Measurements from ENCODE around the gene PTCD3. TPM values are rescaled to one million over a fixed set of nuclear protein-coding genes. Genes with fewer than 3 reads are reported as not detected.
A peak's percentile ranks its signal among the peaks of the same experiment; 100 is the strongest.

PTCD3 gene
- total and polyA plus RNA-seq, 3 donors from 2014 or later: 120 to 213 (median 167) TPM

- Histone ChIP-seq H3K9me3 (no peaks in the 10 kb centered on the region), H3K36me3 (ENCODE audit: low read depth, missing control alignments) (peaks cover 5% of the 10 kb centered on the region), H3K27me3 (no peaks in the 10 kb centered on the region), H3K4me3 (no peak overlapping the region), H3K27ac (peak overlapping the region in 1 of 2 donors; percentile 5), H3K4me1 (peaks cover 6% of the 10 kb centered on the region)
- no peak for DNase-seq
- intact Hi-C loops (cut with DNase I; ENCODE audit: low total_unique reads): no loop called here
- 42 to 46% methylated on average over 5 of the region's 5 CpGs for WGBS, 2 donors
- TF ChIP-seq POLR2A (IDR thresholded peaks at IDR 0.05) (no peak), CTCF (IDR thresholded peaks at IDR 0.05) (no peak)
Observed at GRCh38 chr2:86065512-86065911, 40.5 kb upstream of the PTCD3 start.

GRCh38 chr2:86066007-86066578, 39.9 kb upstream of the PTCD3 start:
- H3K27me3 ChIP-seq: no peaks in the 10 kb centered on the region
- H3K4me1 ChIP-seq: peaks cover 6% of the 10 kb centered on the region
- intact Hi-C loops (cut with DNase I; ENCODE audit: low total_unique reads): no loop called here
- no peak for DNase-seq
- peak overlapping the region in 1 of 2 donors; percentile 5 for H3K27ac ChIP-seq
- TF ChIP-seq POLR2A (IDR thresholded peaks at IDR 0.05) (no peak), CTCF (IDR thresholded peaks at IDR 0.05) (no peak)
- no peaks in the 10 kb centered on the region for H3K9me3 ChIP-seq
- H3K36me3 ChIP-seq (ENCODE audit: low read depth, missing control alignments): peaks cover 5% of the 10 kb centered on the region
- 94% methylated on average over 7 of the region's 7 CpGs for WGBS, 2 donors
- no peak overlapping the region for H3K4me3 ChIP-seq

DNA sequence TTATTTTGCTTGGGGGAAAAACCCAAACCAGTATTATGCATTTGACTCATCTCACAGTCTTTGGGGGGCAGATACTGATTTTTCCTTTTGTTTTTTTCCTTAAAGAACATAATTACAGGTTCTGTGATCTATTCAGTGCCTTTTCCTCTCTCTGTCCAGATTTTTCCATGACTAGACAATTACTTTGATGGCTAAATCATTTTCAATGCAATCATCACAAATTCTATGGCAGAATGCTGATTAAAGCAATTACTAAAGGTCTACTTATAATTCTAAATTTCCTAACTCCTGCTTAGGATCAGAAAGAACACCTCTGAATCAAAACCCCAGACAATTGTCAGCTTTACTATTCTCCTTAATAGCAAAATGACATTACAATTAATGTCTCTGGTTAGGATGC, 39.1 kb upstream of the PTCD3 start:
- intact Hi-C loops (cut with DNase I; ENCODE audit: low total_unique reads): no loop called here
- Histone ChIP-seq H3K36me3 (ENCODE audit: low read depth, missing control alignments) (peaks cover 5% of the 10 kb centered on the region), H3K27me3 (no peaks in the 10 kb centered on the region), H3K4me3 (no peak overlapping the region), H3K9me3 (no peaks in the 10 kb centered on the region), H3K4me1 (peaks cover 5% of the 10 kb centered on the region), H3K27ac (no peak overlapping the region)
- DNase-seq: no peak
- no peak for TF ChIP-seq POLR2A (IDR thresholded peaks at IDR 0.05)
- no peak for TF ChIP-seq CTCF (IDR thresholded peaks at IDR 0.05)

DNA sequence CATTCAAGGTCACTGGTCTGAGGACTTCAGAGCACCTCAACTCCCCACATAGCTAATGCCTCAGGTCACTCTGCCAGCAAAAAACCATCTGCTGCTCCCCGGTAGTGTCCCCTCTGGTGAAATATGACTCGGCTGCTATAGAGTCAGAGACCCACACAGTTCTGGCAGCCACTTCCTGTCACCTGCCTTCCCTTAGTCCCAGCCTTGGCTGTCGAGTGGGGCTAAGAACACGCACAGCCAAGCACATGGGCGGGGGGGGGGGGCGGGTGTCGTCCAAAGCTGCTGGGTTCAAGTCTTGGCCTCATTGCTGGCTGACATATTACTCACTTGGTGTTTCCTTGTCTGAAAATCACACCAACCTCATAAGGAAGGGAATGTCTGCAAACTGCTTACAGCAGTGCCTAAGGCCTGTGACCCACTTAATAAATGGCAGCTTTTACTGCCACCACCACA, 37.9 kb upstream of the PTCD3 start:
- Histone ChIP-seq H3K4me3 (no peak overlapping the region), H3K27me3 (no peaks in the 10 kb centered on the region), H3K36me3 (ENCODE audit: low read depth, missing control alignments) (peaks cover 5% of the 10 kb centered on the region), H3K4me1 (peaks cover 7% of the 10 kb centered on the region), H3K9me3 (no peaks in the 10 kb centered on the region), H3K27ac (no peak overlapping the region)
- TF ChIP-seq POLR2A (IDR thresholded peaks at IDR 0.05): no peak
- no peak for TF ChIP-seq CTCF (IDR thresholded peaks at IDR 0.05)
- intact Hi-C loops (cut with DNase I; ENCODE audit: low total_unique reads): no loop called here
- WGBS, 2 donors: 70 to 77% methylated on average over 7 of the region's 7 CpGs
- DNase-seq: no peak

DNA sequence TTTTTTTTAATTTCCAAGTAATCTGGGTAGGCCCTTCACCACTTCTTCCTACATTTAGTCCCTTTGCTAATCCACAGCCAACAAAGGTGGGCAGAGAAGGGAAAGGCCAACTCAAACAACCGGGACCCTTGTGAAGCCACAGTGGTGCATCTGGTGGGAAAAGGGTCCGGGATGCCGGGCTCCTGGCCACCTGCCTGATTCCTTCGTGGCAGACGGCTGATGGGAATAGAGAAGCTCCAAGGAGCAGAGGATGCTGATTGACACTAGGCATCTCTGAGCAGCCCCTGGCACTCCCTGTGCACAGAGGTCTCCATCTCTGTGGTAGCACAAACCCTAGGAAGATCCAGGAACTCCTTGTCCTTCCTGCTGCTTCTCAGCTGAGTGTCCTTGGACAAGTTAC, 37.4 kb upstream of the PTCD3 start:
- Histone ChIP-seq H3K9me3 (no peaks in the 10 kb centered on the region), H3K27ac (no peak overlapping the region), H3K4me3 (no peak overlapping the region), H3K4me1 (peaks cover 7% of the 10 kb centered on the region), H3K36me3 (ENCODE audit: low read depth, missing control alignments) (peaks cover 5% of the 10 kb centered on the region), H3K27me3 (no peaks in the 10 kb centered on the region)
- no peak for DNase-seq
- intact Hi-C loops (cut with DNase I; ENCODE audit: low total_unique reads): no loop called here
- no peak for TF ChIP-seq CTCF (IDR thresholded peaks at IDR 0.05)
- no peak for TF ChIP-seq POLR2A (IDR thresholded peaks at IDR 0.05)
- WGBS, 2 donors: 96 to 97% methylated on average over 5 of the region's 5 CpGs

Measured in testis (tissue), 3 donors.